Activated naive CD4-positive, alpha-beta T cell (primary cell): Measurements from ENCODE around the gene IGFBP6.

ENCODE experiments used
- DNase-seq, 4 experiments: peaks; one replicate each; lab custom pipeline; 2025; lab: John Stamatoyannopoulos, UW

IGFBP6 gene

GRCh38 chr12:53097564-53098353 is at the start of gene IGFBP6:
IGFBP6 (plus strand) TSS chr12:53097667; CDS start chr12:53097718, 51 bp downstream.
- DNase-seq = peak in 1 of 4 experiments; percentile 50

GRCh38 chr12:53048033-53048779 is 49.3 kb upstream of the IGFBP6 start:
- no peak for DNase-seq

GRCh38 chr12:53048780-53049401 is 48.6 kb upstream of the IGFBP6 start:
- DNase-seq = no peak

GRCh38 chr12:53049571-53050318 is 47.7 kb upstream of the IGFBP6 start, which contains the start of gene TNS2:
TNS2 (plus strand) TSS chr12:53050065; CDS start chr12:53050186, 121 bp downstream.
- DNase-seq = no peak

- no peak for DNase-seq
Measured at GRCh38 chr12:53050426-53051057, 46.9 kb upstream of the IGFBP6 start.

GRCh38 chr12:53051058-53051880 is 46.2 kb upstream of the IGFBP6 start:
- DNase-seq = no peak

GRCh38 chr12:53051881-53052412 is 45.5 kb upstream of the IGFBP6 start:
- DNase-seq = no peak

- DNase-seq = no peak
Measured at GRCh38 chr12:53052419-53053217, 44.8 kb upstream of the IGFBP6 start.

GRCh38 chr12:53053218-53054111 is 44.0 kb upstream of the IGFBP6 start:
- peak in 2 of 4 experiments; percentile 24 to 46 for DNase-seq

- peak; percentile 63 to 87 (median 82) for DNase-seq
Measured at GRCh38 chr12:53054112-53054878, 43.2 kb upstream of the IGFBP6 start.

- no peak for DNase-seq
Measured at GRCh38 chr12:53055471-53056266, 41.8 kb upstream of the IGFBP6 start.

GRCh38 chr12:53056296-53056695 is 41.2 kb upstream of the IGFBP6 start:
- no peak for DNase-seq

GRCh38 chr12:53056901-53057300 is 40.6 kb upstream of the IGFBP6 start:
- DNase-seq = no peak

GRCh38 chr12:53057816-53058500 is 39.5 kb upstream of the IGFBP6 start:
- no peak for DNase-seq

- no peak for DNase-seq
Measured at GRCh38 chr12:53058674-53059433, 38.6 kb upstream of the IGFBP6 start.
